Brain microvascular endothelial cell (primary cell): Measurements from ENCODE around the gene PTPRCAP.

Experiments
- DNase-seq: peaks from one replicate; pipeline ENCODE4 v3.0.0-alpha.2; 2020
- H3K27ac ChIP-seq: fragments of 250-450 bp; sonication (Bioruptor Pico); 2 replicates; pipeline ENCODE4 v1.5.1; 2020; ENCODE audit warnings: mild to moderate bottlenecking, moderate library complexity
- H3K27me3 ChIP-seq: fragments of 250-450 bp; sonication (Bioruptor Pico); replicated peaks from 2 replicates; pipeline ENCODE4 v1.5.1; 2020; ENCODE audit warnings: mild to moderate bottlenecking
- H3K36me3 ChIP-seq: fragments of 250-450 bp; sonication (Bioruptor Pico); replicated peaks from 2 replicates; pipeline ENCODE4 v1.5.1; 2020; ENCODE audit warnings: mild to moderate bottlenecking
- H3K4me3 ChIP-seq: 2 replicates; pipeline ENCODE4 v1.5.1; 2011; ENCODE audit warnings: low read depth, mild to moderate bottlenecking, control low read depth, low read length, moderate library complexity
- in situ Hi-C: cut with HindIII; loops from 2 replicates; pipeline ENCODE4 v1.10.0; 2017; ENCODE audit warnings: low sequenced_read_pairs, low pct_ligation_motif_present
- TF ChIP-seq, protein P1 (sequence below): IDR thresholded peaks from 2 replicates; pipeline ENCODE4 v1.5.1; 2011; ENCODE audit warnings: low read depth, mild to moderate bottlenecking, moderate library complexity, low read length, control low read depth, inconsistent platforms; ENCODE audit errors: missing control alignments

The PTPRCAP gene

GRCh38 chr11:67418476-67419281 lies 18.8 kb downstream of the PTPRCAP start:
- Histone ChIP-seq H3K27me3 (peaks cover 5% of the 10 kb centered on the region), H3K4me3 (no peak overlapping the region), H3K27ac (no peak overlapping the region), H3K36me3 (no peaks in the 10 kb centered on the region)
- in situ Hi-C loops: no loop called here
- TF ChIP-seq, protein P1, sequence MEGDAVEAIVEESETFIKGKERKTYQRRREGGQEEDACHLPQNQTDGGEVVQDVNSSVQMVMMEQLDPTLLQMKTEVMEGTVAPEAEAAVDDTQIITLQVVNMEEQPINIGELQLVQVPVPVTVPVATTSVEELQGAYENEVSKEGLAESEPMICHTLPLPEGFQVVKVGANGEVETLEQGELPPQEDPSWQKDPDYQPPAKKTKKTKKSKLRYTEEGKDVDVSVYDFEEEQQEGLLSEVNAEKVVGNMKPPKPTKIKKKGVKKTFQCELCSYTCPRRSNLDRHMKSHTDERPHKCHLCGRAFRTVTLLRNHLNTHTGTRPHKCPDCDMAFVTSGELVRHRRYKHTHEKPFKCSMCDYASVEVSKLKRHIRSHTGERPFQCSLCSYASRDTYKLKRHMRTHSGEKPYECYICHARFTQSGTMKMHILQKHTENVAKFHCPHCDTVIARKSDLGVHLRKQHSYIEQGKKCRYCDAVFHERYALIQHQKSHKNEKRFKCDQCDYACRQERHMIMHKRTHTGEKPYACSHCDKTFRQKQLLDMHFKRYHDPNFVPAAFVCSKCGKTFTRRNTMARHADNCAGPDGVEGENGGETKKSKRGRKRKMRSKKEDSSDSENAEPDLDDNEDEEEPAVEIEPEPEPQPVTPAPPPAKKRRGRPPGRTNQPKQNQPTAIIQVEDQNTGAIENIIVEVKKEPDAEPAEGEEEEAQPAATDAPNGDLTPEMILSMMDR: no peak
- DNase-seq: no peak

GRCh38 chr11:67417425-67417824 lies 20.1 kb downstream of the PTPRCAP start:
- no peak for DNase-seq
- no peak overlapping the region for H3K27ac ChIP-seq

GRCh38 chr11:67416416-67417335 lies 20.8 kb downstream of the PTPRCAP start:
- Histone ChIP-seq H3K27me3 (peaks cover 10% of the 10 kb centered on the region), H3K4me3 (no peak overlapping the region), H3K36me3 (no peaks in the 10 kb centered on the region), H3K27ac (no peak overlapping the region)
- DNase-seq: no peak
- TF ChIP-seq, protein P1: no peak
- in situ Hi-C loops: no loop called here

More at GRCh38 chr11:67417425-67417824, 20.1 kb downstream of the PTPRCAP start:
- TF ChIP-seq, protein P1: no peak
- H3K4me3 ChIP-seq: no peak overlapping the region
- no peaks in the 10 kb centered on the region for H3K36me3 ChIP-seq
- in situ Hi-C loops: no loop called here
- H3K27me3 ChIP-seq: peaks cover 6% of the 10 kb centered on the region

DNA sequence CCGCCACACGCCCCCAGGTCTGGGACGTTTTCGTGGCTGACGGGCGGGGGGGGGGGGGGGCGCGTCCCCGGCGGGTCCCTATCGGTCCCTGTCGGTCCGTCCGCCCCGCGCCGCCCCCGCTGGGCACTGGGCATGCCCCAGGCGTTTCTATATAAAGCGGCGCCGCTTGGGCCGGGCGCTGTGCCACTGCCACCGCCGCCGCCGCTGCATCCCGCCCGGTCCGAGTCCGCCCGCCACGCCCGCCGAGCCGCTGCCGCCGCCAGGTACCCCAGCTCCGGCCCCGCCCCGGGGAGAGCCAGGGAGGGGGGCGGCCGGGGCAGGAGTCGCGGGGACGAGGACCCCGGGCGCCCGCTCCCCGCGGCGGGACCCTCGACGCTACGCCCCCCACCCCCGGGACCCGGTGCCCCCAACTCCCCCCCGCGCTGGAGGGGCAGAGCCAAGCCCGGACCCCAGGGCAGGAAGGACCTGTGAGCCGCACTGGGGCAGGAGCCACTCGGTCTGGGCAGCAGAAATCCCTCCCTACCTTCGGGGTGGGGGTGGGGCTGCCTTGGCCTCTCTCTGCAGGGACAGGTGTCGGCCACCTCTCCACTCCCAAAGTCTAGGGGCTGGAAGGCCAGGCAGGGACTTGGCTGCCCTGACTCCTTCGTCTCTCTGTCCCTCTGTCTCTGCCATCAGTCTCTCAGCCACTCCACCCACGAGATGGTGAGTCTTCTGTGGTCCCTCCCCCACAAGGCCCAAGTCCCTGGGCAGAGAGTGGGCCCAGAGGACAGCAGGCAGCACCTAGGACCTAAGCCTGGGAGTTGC lies 21.8 kb downstream of the PTPRCAP start, which contains the start of gene CARNS1:
Gene CARNS1, plus strand, starts transcription at position 178 of the 804 bp plus-strand sequence. Its CDS starts 522 bp downstream, at position 700.
- no peak within 1 kb of the TSS for H3K4me3 ChIP-seq
- peaks cover 15% of the 10 kb centered on the region for H3K27me3 ChIP-seq
- no peaks in the 10 kb centered on the region for H3K36me3 ChIP-seq
- in situ Hi-C loops: no loop called here
- H3K27ac ChIP-seq: no peak within 1 kb of the TSS
- no peak for DNase-seq
- TF ChIP-seq, protein P1: no peak

GRCh38 chr11:67413266-67413849 lies 24.1 kb downstream of the PTPRCAP start:
- TF ChIP-seq, protein P1: no peak
- H3K36me3 ChIP-seq: no peaks in the 10 kb centered on the region
- in situ Hi-C loops: no loop called here
- H3K4me3 ChIP-seq: no peak overlapping the region
- DNase-seq: no peak
- H3K27ac ChIP-seq: no peak overlapping the region
- H3K27me3 ChIP-seq: peaks cover 15% of the 10 kb centered on the region
